Fibroblast of pulmonary artery (primary cell): ENCODE measurements around the gene RIIAD1.
"Not testable (repeated sequence)": the region's sequence is repeated elsewhere in the genome, so short reads cannot be mapped to it uniquely, and the experiment has no call there.

Source experiments
- DNase-seq: peaks from one replicate; pipeline ENCODE4 v3.0.0-alpha.2; 2010; ENCODE audit warnings: low read depth
- H3K4me3 ChIP-seq: replicated peaks from 2 replicates; pipeline ENCODE4 v1.5.1; 2011; ENCODE audit warnings: low read depth, mild to moderate bottlenecking, control low read depth, low read length, moderate library complexity
- CTCF ChIP-seq: IDR thresholded peaks from 2 replicates; pipeline ENCODE4 v1.5.1; 2011; ENCODE audit warnings: mild to moderate bottlenecking, control low read depth, low read length, inconsistent platforms; ENCODE audit errors: missing control alignments

The RIIAD1 gene

GRCh38 chr1:151733126-151733525, 11.8 kb downstream of the RIIAD1 start:
- no peak for DNase-seq
- no peak for TF ChIP-seq CTCF

DNA sequence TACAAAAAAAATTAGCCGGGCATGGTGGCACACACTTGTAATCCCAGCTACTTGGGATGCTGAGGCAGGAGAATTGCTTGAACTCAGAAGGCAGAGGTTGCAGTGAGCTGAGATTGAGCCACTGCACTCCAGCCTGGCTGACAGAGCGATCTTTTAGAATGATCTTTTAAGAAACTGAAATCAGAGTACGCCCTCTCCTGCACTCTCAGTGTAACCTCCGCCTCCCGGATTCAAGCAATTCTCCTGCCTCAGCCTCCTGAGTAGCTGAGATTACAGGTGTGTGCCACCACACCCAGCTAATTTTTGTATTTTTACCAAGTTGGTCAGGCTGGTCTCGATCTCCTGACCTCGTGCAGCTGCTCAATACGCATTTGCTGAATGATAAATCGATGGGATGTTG, 12.7 kb downstream of the RIIAD1 start:
- H3K4me3 ChIP-seq, DNase-seq: not testable (repeated sequence)

More at GRCh38 chr1:151733126-151733525, 11.8 kb downstream of the RIIAD1 start:
- no peak overlapping the region for H3K4me3 ChIP-seq

- DNase-seq, result no peak
- TF ChIP-seq CTCF, result no peak
- H3K4me3 ChIP-seq, result no peak overlapping the region
These were observed 15.7 kb downstream of the RIIAD1 start for GRCh38 chr1:151737026-151737425.

- no peak for DNase-seq
These were observed 16.2 kb downstream of the RIIAD1 start for GRCh38 chr1:151737479-151737878.

GRCh38 chr1:151739590-151740355, 18.5 kb downstream of the RIIAD1 start:
- TF ChIP-seq CTCF, result no peak
- DNase-seq, result no peak
- H3K4me3 ChIP-seq, result no peak overlapping the region

More at GRCh38 chr1:151737479-151737878, 16.2 kb downstream of the RIIAD1 start:
- no peak overlapping the region for H3K4me3 ChIP-seq
- no peak for TF ChIP-seq CTCF

DNA sequence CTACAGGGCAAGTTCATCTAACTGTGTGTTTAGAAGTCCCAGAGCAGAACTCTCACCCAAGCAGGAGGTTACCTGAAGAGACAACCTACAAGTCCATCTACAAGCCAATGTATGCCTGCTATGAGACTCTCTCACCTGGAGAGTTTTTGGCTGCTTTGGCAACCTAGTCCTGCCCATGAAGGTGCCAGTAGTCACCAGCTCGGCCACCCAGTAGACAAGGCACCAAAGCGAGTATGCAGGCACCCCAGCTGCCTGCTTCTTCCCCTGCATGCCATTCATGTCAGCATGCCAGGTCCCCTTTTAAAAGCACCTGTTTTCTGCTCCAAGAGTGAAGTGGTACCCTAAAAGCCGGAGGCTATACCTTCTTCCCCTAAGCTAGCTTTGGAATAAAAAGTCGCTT, 20.2 kb downstream of the RIIAD1 start:
- no peak for TF ChIP-seq CTCF
- H3K4me3 ChIP-seq, result no peak overlapping the region
- DNase-seq, result no peak

DNA sequence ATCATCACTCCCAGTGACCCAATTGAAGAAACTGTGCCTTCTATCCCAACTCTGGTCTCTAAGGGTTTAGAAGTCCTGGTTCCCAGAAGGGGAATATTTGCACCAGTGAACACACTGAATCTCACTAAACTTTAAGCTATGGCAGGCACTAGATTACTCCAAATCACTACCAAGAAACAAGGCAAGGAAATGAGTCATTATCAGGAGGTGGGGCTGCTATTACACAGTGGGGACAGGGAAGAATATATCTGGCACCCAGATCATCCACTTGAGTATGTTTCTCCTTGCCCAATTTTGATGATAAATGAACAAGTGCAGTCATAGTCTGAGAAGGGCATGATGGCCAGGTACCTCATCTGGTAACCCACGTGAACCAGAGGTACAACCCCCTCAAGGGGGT, 35.0 kb downstream of the RIIAD1 start:
- TF ChIP-seq CTCF, result no peak
- peak; percentile 51 for DNase-seq
- no peak overlapping the region for H3K4me3 ChIP-seq
